ENCODE data around the gene LSM7.

DNA sequence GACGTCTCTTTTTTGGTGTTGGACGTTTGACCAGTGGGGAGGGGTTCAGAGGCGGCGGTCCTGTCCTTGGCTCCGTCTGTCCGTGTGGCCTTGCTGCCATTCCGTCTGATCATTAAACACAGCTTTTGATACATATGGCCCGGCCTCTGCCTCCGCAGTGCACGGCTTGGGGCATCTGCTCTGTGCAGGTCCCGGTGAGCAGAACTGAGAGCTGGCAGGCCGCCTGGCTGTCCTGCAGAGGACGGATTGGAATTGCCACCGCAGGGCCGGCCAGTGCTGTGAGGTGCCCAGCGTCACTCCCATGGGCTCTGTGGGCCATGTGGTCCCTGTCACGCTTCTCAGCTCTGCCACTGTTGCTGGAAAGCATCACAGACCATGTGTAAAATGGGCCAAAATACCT lies 26.3 kb upstream of the LSM7 start:
- TF ChIP-seq CTCF (IDR thresholded peaks at IDR 0.05): no peak
- no peak for TF ChIP-seq POLR2A (IDR thresholded peaks at IDR 0.05)

Data from uterus (tissue), 2 donors.